Measurements from ENCODE around the gene SNCAIP.
"Not testable (repeated sequence)": the region's sequence is repeated elsewhere in the genome, so short reads cannot be mapped to it uniquely, and the experiment has no call there.

Gene SNCAIP

GRCh38 chr5:122470365-122470764 lies 158.3 kb downstream of the SNCAIP start:
- DNase-seq = no peak

DNA sequence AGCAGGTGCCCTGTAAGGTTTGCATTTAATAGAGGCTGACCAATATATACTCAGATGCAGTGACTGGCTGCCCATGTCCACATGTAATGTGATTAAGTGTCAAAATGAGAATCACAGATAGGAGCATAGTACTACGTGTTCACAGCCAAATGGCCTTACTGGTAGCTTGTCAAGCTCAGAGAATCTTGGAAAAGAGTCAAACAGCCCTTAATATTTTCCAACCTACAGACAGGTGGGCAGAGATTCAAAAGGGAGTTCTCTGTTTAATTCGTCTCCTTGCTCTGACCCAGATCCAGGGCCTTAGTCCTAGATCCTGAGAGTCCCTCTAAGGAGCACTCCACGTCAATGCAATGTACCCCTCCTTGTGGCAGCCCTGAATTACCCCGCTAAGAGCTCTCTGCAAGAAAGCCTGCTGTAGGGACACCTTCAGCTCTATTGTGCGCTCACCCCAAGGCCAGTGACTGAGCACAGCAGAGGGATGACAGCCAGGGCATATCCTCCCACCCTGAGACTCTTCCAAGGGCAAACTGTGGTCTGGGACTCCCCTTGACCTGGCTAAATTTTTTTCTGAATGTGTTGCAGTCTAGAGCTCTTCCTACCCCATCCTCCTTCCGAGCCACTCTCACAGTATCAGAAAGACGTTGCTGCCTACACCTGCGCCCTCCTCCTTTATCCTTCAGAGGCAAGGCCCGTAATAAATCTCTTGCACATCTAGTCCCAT lies 159.2 kb downstream of the SNCAIP start:
- no peak for DNase-seq

DNA sequence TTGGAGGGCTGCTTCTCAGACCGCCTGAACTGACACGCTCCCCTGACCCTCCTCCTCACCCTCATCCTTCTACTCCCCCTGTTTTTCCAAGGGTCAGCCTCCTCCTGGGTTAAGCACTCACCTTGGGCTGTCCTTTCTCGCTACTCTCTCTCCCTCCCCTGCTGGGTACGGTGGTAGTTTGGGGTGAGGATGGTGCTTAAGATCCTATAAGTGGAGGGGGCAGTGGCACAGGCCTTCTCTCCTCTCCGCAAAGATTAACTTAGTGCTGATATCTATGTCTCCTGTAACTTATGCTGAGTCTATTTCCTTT lies 159.7 kb downstream of the SNCAIP start:
- peak; percentile 16 for DNase-seq

- DNase-seq = no peak
Measured at GRCh38 chr5:122473138-122473843, 161.3 kb downstream of the SNCAIP start.

DNA sequence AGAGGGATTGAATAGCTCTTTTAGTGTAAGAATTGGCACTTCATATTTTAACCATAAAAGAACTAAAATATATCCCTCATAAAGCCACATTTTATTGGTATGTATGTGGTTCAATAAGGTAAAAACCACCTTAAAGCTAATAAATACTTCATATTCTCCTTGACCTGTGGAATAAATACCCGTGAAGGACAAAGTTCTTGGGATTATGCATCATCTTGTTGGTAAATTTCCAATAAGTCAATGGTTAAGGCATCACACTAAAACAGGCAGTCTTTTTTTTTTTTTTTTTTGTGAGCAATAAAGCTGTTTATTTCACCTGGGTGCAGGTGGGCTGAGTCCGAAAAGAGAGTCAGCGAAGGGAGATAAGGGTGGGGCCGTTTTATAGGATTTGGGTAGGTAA lies 161.9 kb downstream of the SNCAIP start:
- no peak for DNase-seq

- DNase-seq = no peak
Measured at GRCh38 chr5:122478741-122479442, 166.9 kb downstream of the SNCAIP start.

- no peak for DNase-seq
Measured at GRCh38 chr5:122480146-122480545, 168.1 kb downstream of the SNCAIP start.

DNA sequence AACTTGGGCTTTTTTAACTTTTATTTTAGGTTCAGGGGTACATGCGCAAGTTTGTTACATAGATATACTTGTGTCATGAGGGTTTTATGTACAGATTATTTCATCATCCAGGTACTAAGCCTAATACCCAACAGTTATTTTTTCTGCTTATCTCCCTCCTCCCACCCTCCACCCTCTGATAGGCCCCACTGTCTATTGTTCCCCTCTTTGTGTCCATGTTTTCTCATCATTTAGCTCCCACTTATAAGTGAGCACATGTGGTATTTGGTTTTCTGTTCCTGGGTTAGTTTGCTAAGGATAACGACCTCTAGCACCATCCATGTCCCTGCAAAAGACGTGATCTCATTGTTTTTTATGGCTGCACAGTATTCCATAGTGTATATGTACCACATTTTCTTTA lies 172.1 kb downstream of the SNCAIP start:
- DNase-seq = no peak

- no peak for DNase-seq
Measured at GRCh38 chr5:122485226-122485625, 173.2 kb downstream of the SNCAIP start.

- DNase-seq = not testable (repeated sequence)
Measured at GRCh38 chr5:122486616-122487015, 174.6 kb downstream of the SNCAIP start.

- DNase-seq = no peak
Measured at GRCh38 chr5:122490718-122491117, 178.7 kb downstream of the SNCAIP start.

- peak; percentile 60 for DNase-seq
Measured at GRCh38 chr5:122492675-122493074, 180.6 kb downstream of the SNCAIP start.

DNA sequence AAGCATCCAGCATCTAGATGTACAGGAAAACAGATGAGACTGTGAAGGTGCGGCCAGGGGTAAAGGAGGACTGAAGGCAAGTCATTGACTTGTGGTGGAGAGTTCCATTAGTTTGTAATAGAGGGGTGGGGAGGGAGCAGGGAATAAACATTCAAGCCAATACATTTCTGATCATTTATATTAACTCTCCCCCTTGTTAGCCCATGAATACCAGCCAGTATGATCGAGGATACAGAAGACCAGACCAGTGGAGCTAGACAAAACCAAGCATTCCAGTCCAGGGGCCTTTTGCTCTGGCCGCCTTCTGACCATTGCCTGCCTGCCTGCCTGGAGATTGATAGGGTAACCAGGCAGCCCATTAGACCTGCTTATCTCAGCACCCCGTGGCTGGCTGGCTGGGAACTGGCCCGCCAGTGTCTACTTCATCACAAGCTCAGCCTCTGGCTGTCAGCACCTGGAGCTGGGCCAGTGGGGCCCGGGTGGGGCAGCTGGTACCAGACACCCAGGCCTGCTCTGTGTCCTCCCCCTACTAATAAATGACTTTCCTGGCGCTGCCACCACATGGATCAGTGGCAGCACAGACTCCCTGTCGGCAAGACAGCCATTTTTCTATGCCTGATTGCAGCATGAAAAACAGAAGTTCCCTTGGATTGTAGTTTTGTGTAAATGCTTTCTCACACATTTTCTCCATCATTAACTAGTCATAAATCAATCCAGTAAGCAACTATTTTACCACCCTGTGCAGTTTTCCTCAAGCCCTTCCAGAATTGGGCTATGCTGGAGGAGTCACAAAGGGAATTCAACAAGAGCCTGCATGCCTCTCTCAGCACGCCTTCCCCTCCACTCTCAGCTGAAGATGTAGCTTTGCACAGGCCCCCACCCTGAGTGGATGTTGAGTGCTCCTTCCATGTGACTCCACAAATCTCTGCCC lies 181.3 kb downstream of the SNCAIP start:
- DNase-seq = no peak

DNA sequence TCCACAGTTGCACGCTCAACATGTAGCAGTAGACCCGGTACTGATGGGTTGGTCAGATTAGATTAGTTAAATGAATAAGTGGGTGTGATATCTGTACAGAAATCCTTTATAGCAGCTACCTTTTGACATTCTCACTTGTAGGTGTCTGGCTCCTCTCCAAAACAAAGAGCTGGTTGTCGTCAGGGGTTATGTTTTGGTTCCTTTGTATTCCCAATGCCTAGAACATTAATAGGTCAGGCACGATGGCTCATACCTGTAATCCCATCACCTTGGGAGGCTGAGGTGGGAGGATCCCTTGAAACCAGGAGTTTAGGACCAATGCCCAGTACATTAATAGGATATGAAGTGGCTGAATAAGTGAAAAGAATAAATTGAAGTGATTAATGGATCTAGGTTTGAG lies 182.1 kb downstream of the SNCAIP start:
- DNase-seq = no peak

DNA sequence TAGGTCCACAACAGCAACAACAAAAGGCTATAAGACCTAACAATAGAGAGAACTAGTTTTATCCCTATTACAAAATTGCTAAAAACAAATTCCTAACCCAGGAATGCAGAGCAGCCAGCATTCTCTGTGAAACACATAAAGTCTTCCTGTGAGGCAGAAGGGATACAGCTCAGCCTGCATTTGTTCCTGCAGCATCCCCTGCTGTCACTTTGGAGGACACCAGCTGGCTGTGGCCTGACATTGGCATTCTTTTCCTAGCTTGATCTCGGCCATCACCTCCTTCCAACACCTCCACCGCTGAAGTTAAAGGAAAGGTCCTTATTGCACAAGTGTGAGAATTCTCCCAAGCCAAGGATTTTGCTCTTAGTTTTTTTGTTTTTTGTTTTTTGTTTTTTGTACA lies 186.1 kb downstream of the SNCAIP start:
- peak; percentile 57 for DNase-seq

- no peak for DNase-seq
Measured at GRCh38 chr5:122499585-122499984, 187.5 kb downstream of the SNCAIP start.

GRCh38 chr5:122500245-122501088 lies 188.4 kb downstream of the SNCAIP start:
- peak; percentile 68 for DNase-seq

GRCh38 chr5:122501089-122501435 lies 189.0 kb downstream of the SNCAIP start:
- no peak for DNase-seq

GRCh38 chr5:122507045-122507444 lies 195.0 kb downstream of the SNCAIP start:
- DNase-seq = no peak

GRCh38 chr5:122507581-122507980 lies 195.5 kb downstream of the SNCAIP start:
- no peak for DNase-seq

DNA sequence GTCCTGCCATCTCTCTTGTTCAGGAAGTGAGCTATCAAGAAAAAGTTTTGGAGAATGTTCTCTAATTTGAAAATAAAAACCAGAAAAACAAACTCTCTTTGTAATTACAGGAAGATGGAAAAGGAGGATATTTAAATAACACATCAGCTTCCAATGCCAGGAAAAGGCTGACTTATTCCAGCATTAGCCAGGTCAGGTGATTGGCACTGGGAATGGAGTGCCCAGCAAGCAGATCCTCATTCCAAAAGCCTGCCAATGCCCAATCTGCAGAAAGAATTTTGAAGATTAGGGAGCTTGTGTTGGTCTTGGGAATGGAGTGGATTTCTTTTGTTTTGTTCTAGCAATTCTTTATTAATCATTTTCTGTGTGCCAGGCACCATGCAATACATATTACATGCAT lies 196.6 kb downstream of the SNCAIP start:
- no peak for DNase-seq
